Activated T-helper 1 cell treated with Interleukin-2 at 50 U/mL for 16 hours (primary cell): ENCODE measurements around the gene PACS2.

ENCODE experiments used
- DNase-seq: peaks from one replicate; pipeline ENCODE4 v3.0.0-alpha.2; 2020; ENCODE audit warnings: low read depth

PACS2 gene

DNA sequence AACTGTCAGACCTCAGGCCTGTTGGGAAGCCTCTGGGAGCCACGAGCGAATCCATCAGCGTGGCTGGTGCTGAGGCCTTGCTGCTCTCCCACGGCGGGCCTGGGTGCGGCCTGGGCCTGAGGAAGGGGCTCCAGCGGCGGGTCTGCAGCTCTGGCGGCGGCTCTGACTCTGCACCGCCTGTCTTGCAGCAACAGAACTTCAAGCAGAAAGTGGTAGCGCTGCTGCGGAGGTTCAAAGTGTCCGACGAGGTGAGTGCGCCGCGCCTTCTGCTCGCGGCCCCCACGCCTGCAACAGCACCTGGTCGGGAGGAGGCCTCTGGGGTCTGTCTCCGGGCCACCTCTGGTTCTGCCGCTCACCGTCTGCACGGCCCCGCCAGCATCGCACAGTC lies 55.1 kb downstream of the PACS2 start:
- DNase-seq = no peak

DNA sequence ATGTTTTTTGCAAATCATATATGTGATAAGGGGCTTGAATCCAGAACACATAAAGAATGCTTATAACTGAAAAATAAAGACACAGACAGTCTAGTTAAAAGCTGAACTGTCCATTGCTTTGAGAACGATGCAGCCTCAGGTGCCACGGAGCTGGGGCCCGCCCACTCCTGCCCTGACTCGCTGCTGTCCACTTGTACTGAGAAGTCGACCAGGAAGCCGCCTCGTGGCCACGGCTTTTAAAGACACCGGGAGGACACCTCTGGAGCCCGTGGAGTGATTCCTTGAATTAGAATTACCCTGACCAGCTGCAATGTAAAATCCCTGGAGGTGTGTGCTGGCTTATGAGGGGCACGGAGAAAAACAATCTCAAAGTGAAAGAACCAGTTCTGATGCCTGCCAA lies 59.8 kb downstream of the PACS2 start:
- DNase-seq = no peak

DNA sequence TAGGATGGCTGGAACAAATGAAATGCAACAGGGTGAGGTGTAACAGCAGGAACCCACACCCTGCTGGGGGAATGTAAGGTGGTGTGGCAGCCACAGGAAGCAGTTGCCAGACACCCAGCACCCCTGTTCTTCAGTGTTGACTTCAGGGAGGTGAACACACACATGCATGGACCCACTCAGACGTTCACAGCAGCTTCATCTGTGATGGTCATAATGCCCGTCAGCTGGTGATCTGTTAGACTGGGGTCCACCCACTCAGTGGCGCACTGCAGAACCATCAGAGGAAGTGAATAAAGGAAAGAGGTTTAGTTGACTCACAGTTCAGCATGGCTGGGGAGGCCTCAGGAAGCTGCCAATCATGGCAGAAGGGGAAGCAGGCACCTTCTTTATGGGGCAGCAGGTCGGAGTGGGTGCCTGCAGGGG lies 61.1 kb downstream of the PACS2 start:
- no peak for DNase-seq

DNA sequence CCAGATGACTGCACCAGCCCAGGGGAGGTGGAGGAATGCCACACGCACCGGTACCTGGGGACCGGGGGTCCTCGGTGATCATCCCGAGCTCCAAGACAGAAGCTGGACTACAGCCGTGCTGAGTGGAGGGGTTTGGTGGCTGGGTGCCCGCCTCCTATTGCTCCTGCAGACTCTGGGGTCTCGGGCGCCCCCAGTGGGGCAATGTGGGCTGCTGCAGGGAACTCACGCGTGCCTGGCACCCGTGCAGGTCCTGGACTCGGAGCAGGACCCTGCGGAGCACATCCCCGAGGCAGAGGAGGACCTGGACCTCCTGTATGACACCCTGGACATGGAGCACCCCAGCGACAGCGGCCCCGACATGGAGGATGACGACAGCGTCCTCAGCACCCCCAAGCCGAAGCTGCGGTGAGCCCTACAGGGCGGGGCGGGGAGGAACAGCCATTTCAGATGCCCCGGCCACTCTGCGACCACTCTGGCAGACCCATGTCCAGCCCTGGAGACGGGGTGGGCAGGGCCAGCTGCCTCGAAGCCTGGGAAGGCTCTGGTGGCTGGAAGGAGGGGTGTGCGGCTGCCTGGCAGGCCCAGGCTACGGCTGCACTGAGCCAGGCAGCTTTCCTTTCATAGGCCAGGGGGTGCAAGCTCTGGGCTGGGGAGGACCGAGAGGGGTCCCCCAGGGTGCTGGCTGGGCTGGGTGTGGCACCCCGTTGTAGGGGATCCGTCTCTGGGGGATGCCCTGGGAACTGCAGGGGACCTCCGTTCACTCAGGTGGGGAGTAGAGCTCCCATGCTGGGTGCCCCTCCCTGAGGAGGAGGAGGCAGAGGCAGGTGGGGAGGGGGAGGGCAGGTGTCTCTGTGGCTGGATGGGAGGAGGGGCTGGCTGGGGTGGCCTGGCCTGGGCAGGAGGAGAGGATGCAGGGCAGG lies 62.2 kb downstream of the PACS2 start:
- no peak for DNase-seq

DNA sequence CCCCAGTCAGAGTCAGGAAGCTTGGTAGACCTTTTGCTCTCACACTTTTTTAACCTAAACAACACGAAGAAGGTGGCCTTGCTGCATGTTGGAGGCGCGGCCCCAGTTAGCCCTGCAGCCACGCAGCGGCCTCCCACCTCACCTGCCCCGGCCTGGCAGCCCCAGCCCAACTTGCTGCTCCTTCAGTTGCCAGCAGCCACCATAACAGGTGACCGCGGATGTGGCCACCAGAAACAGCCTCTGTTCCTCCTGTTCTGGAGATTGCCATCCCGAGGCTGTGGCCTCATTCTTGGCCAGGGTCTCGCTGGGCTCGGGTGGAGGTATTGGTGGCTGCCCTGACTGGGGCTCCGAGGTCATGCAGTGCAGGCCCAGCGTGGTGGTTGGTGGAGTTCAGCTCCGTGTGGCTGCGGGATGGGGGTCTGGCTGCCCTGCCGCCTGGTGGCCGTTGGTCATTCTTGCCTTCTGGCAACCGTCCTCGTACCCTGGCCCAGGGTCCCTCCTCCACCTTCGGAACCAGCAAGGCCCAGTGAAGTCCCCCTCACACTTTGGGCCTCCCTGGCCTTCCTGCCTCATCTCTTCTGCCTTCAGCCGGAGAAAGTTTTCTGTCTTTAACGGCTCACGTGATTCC lies 63.1 kb downstream of the PACS2 start:
- no peak for DNase-seq

DNA sequence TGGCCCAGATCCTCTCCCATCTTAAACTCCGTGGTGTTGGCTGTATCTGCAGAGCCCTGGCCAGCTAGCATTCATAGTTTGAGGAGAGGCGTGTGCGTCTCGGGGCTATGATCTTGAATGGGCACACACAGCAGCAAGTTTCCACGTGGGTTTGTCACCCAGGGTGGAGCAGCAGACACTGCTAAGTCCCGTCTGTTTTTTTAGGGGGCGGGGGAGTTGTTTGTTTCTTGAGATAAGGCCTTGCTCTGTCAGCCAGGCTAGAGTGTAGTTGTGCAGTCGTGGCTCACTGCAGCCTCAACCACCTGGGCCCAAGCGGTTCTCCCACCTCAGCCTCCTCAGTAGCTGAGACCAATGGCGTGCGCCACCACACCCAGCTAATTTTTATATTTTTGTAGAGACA lies 63.7 kb downstream of the PACS2 start:
- no peak for DNase-seq

DNA sequence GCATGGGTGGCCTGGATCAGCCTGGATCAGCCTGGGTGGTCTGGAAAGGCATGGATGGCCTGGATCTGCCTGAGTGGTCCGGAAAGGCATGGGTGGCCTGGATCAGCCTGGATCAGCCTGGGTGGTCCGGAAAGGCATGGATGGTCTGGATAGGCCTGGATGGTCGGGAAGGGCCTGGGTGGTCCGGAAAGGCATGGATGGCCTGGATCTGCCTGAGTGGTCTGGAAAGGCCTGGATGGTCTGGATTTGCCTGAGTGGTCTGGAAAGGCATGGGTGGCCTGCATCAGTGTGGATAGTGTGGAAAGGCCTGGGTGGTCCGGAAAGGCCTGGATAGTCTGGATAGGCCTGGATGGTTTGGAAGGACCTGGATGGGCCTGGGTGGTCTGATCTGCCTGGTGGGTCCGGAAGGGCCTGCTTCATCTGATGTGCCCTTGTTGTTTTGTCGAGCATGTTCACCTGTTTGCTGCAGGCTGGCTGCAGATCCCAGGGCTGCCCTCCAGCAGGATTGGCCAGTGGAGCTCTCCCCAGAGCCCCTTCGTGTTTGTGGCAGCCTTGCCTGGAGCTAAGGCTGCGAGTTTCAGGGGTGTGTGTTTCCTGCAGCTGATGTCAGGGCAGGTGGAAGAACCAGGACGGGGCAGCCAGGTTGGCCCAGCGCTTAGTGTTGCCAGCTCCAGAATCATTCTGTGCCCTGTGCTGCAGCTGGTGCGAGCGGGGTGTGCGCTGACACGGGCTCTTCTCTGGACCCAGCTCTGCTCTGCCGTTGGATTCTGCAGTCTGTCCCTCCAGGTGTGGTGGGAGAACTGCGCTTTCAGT lies 64.5 kb downstream of the PACS2 start:
- DNase-seq = no peak

DNA sequence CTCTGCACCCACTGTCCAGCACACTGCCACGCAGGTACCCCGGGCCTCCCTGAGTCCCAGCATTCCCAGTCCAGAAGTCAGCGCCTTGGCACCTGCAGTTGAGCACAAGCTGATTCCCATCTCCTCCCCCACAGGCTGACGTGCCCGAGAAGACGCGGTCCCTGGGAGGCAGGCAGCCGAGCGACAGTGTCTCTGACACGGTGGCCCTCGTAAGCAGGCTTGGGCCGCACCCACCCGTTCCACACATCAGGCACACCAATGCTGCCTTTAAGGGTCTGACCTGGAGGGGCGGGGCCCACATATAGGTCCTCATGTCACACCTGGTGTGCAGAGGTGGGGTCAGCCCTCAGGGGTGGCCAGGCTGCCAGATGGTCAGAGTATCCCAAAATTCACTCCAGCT lies 65.4 kb downstream of the PACS2 start:
- DNase-seq = no peak

DNA sequence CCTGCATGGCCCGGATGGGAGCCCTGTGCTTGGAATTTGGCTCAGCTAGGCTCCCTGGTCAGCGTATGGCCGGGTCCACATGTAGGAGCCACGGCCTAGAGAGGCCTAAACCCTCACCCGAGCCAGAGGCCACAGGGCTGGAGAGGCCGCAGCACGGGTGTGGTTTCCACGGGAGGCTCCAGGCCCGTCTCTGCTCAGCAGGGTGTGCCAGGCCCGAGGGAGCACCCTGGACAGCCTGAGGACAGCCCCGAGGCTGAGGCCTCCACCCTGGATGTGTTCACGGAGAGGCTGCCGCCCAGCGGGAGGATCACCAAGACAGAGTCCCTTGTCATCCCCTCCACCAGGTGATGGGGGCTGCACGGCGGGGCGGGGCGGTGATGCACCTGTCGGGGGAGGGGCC lies 66.2 kb downstream of the PACS2 start:
- no peak for DNase-seq

DNA sequence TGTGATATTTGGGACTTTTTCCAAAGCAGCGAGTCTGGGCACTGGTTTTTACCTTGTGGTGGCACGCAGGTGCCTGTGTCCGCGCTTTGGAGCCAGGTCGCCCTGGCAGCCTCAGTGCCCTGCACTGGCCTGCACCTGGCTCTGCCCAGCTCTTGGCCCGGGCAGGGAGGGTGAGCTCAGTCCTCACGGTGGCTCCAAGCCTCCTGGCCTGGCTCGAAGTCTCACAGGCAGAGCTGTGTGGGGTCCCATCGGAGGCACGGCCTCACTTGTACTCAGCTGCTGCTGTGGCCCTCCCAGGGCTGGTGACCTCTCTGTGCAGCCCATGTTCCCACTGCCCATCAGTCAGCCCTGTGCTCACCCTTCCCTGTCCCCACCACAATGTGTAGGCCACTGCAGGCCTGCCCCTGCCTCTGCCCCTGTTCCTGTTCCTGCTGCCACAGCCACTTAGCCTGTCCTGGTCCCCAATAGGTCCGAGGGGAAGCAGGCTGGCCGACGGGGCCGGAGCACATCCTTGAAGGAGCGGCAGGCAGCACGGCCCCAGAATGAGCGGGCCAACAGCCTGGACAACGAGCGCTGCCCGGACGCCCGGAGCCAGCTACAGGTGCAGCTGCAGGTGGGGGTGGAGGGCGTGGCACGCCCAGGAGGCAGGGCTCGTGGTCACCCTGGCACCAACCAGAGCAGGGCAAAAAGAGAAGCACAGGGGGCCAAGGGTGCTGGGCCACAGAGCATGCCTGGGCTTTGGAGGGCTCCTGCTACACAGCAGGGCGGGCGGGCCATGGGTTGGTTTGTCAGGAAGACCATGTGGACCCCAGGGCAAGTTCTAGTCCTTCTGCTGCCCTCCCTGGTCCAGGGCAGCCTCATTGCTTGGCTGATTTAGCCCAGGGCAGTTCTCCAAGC lies 67.1 kb downstream of the PACS2 start:
- DNase-seq = no peak

DNA sequence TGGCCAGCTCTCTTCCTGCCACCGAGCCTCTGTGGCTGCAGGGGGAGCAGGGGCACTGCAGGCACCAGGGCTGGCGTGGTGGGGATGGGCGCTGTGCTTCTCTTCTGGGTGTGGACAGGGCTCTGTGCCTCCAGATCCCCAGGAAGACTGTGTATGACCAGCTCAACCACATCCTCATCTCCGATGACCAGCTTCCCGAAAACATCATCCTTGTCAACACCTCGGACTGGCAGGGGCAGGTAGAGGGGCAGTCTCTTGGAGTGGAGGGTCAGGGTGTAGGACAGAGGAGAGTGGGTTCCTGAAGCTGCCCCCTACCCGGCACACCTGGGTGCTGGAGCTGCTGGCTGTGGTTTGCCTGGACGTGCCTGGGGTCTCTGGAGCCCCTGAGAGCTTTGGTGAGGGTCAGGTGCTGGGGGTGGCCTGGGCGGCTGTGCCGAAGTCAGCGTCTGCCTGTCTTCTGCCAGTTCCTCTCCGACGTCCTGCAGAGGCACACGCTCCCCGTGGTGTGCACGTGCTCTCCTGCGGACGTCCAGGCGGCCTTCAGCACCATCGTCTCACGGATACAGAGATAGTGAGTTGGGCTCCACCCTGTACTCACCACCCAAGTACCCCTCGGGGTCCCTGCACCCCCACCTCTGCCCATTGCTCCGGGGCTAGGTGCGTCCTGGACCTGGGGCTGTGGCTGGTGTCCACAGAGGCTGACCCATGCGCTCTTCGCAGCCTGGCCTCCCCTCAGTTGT lies 68.0 kb downstream of the PACS2 start:
- no peak for DNase-seq

DNA sequence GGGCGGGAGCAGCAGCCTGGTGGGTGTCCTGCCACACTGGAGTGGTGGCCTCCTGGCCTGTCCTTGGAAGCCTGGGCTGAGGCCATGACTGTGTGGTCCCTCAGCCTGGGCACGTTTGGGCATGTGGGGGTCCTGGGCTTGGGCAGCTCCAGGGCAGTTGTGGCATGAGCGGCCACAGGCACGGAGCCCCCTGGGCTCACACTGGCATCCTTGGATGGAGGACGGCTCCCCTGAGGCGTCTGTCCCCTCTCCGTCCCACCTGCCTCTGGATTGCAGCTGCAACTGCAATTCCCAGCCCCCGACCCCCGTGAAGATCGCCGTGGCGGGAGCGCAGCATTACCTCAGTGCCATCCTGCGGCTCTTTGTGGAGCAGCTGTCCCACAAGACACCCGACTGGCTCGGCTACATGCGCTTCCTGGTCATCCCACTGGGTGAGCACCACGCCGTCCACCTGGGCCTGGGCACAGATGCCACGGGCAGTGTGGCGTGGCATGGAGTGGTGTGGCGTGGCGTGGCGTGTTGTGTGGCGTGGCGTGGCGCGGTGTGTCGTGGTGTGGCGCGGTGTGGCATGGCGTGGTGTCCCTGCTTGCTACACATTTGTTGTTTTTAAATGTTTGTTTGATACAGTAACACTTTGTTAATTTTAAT lies 68.7 kb downstream of the PACS2 start:
- DNase-seq = no peak

DNA sequence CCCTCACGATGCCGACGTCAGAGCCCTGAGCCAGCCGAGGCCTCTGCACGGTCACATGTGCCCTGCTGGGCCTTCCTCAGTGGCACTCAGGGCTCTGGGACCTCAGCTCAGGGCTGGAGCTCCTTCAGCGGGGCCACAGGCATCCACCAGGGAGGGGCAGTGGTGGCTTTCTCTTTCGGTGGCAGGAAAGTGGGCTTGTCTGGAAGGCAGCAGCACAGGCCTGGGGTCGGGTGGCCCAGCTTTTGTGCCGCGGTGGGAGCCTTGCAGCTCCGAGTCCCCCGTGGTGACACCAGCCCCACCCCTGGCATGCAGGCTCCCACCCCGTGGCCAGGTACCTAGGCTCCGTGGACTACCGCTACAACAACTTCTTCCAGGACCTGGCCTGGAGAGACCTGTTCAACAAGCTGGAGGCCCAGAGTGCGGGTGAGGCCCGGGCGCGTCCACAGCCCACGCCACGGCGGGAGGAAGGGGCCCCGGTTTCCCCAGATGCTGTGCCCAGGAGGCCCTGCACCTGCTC lies 69.6 kb downstream of the PACS2 start:
- DNase-seq = no peak

DNA sequence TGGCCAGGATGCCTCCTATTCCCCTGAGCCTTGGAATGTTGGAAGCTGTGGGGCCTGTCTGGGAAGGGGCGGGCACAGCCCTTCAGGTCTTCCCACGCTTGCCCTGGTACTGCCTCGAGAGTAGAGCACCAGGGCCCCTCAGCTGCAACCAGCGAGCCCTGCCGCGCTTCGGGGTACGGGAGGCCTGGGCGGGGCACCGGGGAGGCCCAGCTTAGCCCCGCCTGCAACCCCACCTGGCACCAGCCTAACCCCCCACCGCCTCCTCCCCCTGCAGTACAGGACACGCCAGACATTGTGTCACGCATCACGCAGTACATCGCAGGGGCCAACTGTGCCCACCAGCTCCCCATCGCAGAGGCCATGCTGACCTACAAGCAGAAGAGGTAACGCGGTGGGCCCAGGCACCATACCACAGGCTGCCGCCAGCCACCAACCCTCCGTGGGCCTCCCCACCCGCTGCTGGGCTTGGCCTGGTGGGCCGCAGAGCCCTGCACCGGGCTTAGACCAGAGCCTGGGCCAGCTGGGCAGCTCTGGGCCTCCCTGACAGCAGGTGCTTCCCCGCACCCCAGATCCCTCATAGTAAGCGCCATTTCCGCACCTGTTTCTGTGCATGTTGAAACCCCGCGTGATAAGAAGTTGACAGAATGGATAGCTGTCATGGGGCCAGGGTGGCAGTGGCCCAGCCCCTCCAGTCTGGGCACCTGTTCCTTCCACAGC lies 70.2 kb downstream of the PACS2 start:
- DNase-seq = no peak

DNA sequence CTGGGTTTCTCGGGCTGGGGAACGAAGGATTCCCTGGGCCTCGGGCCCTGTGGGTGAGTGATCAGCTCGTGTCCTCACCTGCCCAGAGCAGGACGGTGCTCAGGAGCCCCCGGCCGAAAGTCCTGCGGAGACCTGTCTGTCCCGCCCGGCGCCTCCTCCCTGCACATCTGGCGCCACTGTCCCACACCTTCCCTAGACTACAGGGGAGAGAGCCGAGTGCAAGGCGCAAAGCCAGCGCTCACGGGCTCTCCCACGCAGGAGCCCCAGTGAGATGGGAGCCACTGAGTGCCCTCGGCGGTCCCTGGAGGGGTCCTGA lies 70.7 kb downstream of the PACS2 start:
- DNase-seq = no peak

DNA sequence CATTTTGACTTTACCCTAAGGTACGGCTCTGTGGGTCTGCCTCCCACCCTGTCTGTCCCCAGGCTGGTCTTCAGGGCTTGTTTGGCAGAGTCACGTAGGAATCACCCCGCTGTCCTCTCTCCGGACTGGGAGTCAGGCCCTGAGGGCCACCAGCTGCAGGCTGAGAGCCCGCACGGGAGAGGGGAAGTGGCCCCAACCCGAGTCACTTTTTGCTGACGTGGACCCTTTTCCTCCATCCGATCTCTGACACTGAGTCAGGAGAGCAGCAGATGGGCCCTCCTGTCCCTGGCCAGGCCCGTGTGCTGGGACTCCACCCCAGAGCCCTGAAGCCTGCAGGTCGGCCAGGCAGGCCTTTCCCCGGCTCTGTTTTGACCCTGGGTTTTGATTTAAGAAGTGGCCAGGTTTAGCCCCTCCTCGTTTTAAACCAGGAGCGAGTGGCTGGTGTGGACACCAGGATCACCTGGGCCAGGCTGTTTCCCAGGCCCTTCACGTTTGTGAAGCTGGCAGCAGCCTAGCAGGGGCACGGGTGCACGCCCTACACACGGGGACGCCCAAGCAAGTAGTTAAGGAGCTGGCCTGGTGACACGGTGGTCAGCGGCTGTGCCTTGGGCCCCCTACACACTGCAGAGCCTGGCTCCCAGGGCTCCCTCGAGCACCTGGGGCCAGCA lies 71.3 kb downstream of the PACS2 start:
- no peak for DNase-seq

DNA sequence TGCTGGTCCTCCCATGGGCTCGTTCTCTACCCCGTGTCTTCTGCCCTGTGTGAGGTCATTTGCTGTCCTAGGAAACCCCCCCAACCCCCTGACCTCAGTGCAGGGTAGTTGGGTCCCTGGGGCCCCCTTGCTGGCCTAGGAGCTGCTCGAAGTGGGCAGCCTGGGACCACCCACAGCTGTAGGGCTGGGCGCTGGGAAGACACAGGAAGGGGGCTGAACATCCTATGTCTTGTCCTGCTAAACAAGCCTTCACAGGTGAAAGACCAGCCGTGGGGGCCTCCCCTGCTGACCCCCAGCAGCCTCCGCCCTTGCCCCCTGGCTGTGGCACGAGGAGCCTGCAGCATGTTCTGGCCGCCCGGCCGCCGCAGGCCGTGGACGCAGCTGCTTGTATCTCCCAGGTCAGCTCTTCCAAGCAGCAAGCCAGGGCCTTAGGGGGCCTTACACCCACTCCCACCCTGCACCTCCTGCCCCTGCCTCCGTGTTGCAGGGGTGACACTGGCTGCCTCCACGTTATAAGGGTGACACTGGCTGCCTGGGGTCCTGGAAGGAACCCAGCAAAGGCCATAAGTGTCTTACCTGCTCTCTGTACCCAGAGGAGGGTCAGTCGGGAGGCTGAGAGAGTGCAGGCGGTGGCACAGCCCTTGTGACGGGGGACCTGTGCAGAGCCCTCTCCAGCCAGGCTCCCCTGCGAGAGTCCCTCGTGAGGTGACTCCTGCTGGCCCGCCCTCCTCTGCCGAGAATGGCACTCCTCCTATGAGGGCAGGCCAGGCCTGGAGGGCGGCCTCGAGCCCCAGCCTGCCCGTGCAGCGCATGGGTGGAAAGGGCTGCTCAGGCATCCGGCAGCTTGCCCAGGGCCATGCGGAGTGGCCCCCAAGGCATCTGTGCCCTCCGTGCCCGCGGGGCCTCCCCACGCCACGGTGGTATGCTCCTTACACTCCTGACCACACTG lies 72.3 kb downstream of the PACS2 start:
- DNase-seq = no peak

DNA sequence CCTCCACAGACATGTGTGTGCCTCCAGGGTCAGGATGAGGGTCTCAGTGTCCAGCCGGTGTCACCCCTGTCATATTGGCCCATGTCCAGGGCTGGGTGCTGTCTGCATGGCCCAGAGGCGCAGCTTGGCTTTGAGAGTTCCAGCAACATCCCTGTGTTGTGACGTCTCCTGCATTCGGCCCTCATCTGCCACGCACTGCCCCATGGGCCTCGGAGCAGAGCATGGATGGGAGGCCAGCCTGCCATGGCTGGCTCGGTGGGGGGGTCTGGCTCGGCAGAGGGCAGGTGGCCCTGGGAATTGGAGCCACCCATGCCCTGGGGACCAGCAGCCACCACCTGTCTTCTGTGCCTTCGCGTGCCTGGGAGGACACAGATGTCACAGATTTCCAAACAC lies 73.0 kb downstream of the PACS2 start:
- no peak for DNase-seq
